ENCODE results near the gene DAG1.

- no peak for TF ChIP-seq CTCF (conservative IDR thresholded peaks at IDR 0.05; ENCODE audit: low read depth, low read length)
- no peak for TF ChIP-seq EZH2 (IDR thresholded peaks at IDR 0.05; ENCODE audit: borderline replicate concordance, low read depth, low read length, poor library complexity, severe bottlenecking)
These were observed 49.2 kb downstream of the DAG1 start for GRCh38 chr3:49519296-49519695.
